GM18873 (cell line): Measurements from ENCODE around the gene PRG3.
A peak's percentile ranks its signal among the peaks of the same experiment; 100 is the strongest.
"Not testable (repeated sequence)": the region's sequence is repeated elsewhere in the genome, so short reads cannot be mapped to it uniquely, and the experiment has no call there.

Source experiments
- ATAC-seq: cut with Tn5 transposase; IDR thresholded peaks from one replicate; pipeline ENCODE4 v1.9.1; 2021; ENCODE audit warnings: mild to moderate bottlenecking, moderate library complexity, moderate number of reproducible peaks; ENCODE audit not compliant: unreplicated experiment, low FRiP score

PRG3 gene

GRCh38 chr11:57409321-57410100, 28.6 kb upstream of the PRG3 start:
- ATAC-seq = no peak

DNA sequence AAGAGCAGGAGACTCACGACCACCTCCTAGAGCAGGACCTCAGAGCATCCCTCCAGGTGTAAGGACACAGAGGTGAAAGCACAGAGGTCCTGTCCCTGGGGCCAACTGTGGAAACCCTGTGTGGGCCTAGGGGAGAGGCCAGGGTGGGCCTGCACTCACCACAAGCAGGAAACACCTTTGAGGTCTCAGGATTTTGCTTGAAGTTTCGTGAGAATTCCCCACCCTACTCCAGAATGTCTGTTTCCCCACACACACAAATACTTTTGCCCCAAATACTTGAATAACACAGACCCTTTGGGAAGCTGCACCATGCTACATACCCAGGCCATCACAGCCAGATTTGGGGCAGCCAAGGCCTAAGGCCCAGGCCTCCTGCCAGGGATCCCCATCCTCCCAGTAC, 27.8 kb upstream of the PRG3 start:
- no peak for ATAC-seq

- ATAC-seq = no peak
These were observed 27.1 kb upstream of the PRG3 start for GRCh38 chr11:57407941-57408475.

DNA sequence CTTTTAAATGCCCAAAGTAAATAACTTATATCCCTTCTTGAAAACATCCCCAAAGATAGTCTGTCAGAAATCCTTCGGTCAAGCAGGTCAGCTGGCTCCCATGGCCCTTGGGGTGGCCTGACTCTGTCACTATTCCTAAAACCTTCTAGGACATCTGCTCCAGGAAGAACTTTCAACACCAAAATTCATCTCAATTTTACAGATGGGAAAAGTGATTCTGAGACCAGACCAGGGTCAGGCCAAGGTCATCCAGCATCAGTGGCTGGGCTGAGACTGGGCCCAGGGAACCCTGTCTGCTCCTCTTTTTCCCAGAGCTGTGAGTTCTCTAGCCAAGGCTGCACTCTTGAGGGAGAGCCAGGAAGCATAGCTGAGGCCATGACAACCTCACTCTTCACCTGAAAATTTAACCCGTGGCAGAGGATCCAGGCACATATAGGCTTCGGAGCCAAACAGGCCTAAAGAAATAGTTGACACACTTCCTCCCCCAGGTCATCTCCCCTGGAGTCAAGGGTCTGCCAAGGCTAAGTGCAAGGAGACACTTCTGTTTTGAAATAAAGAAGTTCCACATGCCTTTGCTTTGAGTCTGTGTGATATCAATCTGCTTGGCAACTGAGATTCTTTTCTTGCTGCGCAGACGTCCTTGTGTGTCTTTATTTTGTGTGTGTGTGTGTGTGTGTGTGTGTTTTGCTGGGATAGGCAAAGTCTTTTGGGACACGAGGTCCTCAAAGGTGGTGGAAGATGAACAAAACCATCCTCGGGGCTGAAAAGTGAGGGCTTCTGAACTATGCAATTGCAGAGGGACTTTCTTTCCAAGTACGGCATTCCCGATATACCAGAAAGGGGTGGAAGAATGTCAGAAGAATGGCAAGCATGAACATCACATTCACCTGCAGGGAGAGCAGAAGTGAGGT, 26.3 kb upstream of the PRG3 start:
- no peak for ATAC-seq

DNA sequence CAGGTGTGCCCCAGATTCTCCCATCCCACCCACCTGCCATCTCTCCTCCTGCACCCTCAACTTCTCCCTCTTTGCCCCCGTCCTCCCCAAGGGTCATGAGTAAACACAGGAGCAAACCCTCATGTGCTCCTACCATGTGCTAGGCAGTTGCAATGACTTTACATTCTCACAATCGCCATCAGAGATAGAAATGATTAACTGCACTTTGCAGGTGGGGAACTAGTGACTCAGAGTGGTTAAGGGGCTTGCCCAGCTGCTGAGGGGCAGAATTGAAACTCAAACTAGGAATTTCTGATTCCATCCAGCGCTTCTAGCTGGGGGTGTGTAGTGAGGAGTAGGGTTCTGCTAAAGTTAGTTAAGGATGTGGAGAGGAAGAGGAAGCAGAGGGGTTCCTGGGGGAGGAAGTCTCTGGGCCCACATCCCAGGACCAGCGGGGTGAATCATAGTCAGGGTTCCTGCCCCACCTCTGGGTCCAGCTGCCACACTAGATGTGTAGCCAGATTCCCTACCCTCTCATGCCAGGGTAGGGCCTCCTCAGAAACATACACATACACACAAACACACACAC, 25.5 kb upstream of the PRG3 start:
- ATAC-seq = peak; percentile 82

DNA sequence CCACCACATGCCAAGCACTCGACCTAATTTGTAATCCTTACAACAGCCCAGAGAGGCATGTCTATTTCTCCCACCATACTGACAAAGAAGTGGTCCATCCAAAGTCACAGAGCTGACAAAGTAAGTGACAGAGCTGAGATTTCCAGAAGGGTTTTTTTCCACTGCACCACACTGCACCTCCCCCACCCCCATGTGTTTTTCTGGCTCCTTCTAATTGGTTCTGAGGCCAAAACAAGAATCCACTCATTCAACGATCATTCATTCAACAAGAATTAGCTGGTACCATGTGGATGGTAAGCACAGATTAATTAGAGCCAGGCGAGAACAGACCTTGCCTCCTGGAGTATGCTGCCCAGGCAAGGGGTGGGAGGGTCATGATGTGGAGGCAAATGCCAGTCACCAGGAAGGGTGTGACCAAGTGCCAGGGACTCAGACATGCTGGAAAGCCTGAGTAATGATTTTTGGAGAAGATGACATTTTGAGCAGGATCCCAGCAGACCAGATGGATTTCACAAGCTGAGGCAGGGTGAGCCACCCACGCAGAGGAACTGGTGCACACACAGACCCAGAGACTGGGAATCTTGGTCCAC, 24.4 kb upstream of the PRG3 start:
- ATAC-seq = no peak

DNA sequence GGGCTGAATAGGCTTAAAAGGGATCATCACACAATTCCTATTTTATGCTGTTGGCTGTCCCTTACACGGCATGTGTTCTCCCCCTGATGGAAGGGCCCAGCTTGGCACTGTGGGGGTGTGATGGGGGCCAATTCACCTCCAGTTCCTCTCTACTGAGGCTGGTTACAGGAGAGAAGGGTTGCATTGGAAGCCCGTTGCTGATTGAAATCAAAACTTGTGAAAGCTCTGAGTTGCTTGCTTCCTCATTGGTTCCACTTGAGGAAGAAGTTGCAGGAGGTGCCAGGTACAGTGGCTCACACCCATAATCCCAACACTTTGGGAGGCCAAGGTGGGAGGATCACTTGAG, 22.8 kb upstream of the PRG3 start:
- ATAC-seq = no peak

GRCh38 chr11:57403003-57403801, 22.3 kb upstream of the PRG3 start:
- not testable (repeated sequence) for ATAC-seq

DNA sequence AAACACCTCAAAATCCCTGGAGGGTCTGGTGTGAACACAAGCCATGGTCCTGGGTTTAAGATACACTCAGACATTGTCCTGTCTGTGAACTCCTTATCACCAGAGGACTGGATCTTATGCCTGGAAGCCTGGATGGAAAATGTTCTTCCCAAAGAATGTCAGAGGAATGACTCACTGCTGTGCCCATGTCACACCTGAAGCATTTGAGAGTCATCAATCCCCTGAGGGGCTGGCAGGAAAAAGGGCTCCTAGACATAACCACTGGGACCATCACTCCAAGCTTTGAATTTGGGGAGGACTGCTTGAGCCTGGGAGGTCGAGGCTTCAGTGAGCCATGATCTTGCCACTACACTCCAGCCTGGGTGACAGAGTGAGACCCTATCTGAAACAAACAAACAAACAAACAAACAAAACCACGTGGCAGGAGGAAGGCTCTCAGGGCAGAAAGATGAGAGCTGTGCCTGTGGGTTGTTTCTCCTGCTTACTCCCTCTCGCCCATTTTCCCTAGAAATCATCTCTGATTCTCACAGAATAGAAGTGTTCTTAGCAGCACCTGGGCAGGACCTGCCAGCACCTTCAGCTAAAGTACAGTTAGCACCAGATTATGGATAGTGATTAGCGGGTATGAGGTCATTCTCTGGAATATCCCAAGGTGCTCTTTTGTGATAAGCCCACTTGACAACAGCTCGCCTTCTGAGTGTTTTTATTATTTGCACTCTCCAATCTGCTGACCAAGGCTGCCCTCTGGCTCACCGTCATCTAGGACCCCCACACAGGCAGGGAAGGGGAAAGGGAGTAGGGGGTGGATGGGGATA, 21.4 kb upstream of the PRG3 start:
- ATAC-seq = no peak

- no peak for ATAC-seq
These were observed 19.1 kb upstream of the PRG3 start for GRCh38 chr11:57399972-57400578.

DNA sequence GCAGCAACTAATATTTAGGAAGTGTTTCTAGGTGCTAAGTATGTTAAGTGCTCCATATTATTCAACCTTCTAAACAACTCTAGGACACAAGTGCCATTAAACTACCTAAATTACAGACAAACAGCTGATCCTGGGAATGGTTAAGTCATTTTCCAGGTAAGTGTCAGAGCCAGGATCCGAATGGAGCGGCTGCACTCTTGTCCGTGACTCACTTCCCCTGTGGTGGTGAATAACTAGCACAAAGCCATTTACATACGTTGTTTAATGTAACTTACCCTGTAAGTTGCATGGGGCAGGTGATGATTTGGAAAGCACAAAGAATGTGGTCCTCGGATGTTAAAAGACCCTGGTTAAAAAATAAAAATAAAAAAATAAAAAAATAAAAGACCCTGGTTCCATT, 18.3 kb upstream of the PRG3 start:
- no peak for ATAC-seq

- no peak for ATAC-seq
These were observed 16.5 kb upstream of the PRG3 start for GRCh38 chr11:57397394-57397990.

- no peak for ATAC-seq
These were observed 15.8 kb upstream of the PRG3 start for GRCh38 chr11:57396744-57397143.

GRCh38 chr11:57395905-57396623, 15.1 kb upstream of the PRG3 start:
- no peak for ATAC-seq

DNA sequence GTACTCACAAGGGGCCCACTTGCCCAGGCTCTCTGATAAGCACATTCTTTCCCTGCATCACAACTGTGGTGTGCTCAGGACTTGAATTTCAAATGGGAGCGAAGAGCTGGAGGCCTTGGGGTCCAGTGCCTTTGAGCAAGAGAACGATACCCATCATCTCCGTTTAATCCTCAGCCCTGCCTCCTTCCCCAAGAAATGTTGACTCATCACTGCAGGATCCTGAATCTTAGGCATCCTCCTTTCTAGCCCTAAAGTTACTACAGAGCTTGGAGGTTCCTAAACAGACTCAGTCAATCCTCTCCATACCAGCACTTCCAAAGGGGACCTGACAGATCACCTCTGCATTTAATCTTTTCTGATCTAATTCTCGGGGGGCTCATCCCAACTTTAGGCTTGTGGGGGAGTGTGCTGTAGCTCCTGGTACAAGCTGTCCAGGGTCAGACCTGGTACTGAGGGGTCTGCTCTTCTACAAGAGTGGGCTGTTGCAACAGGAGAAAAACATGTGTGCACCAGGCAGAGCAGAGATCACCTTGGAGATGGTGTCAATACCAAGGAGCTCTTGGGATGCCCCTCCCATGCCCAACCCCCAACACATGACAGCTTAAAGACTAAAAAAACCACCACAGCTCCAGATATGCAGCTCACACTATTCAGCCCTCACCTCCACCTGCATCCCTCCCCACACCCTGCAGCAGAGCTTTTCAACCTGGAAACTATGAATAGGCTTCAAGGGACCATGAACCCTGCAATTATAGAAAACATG, 13.4 kb upstream of the PRG3 start:
- ATAC-seq = no peak

DNA sequence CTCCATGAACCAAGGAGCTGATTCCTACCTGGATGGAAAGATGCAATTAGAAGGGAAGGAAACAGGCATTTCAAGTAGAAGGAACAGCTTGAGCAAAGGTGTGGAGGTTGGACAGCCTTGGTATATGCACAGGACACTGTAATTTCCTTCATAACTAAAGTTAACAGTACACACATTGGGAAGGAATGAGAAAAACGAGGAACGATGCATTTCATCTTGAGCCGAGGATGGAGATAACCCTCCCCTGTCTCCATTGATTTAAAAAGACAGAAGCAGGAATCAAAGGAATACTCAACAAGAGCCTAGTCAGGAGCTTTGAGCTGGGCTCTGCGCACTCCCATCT, 11.8 kb upstream of the PRG3 start:
- no peak for ATAC-seq
